K562 (cell line): ENCODE measurements around the gene KCTD17. TPM values are rescaled to one million over a fixed set of nuclear protein-coding genes. Genes with fewer than 3 reads are reported as not detected.
A peak's percentile ranks its signal among the peaks of the same experiment; 100 is the strongest.

Experiments used
- ATAC-seq: fragments of 200-7000 bp; cut with Tn5 transposase; 3 replicates; pipeline ENCODE4 v1.9.1; 2020; ENCODE audit warnings: moderate library complexity
- BruUV-seq: library from RNA; stranded (reverse); fragments of 400-500 nt; replicated peaks from 2 replicates; lab custom pipeline; 2021; lab: Mats Ljungman, UMichigan
- CTCF ChIA-PET: fragments of 300-600 bp; formaldehyde crosslinking; extraction: SDS; loops from one replicate; lab custom pipeline; 2021; ENCODE audit warnings: low intra/inter-chr PET ratio; lab: Yijun Ruan, JAX
- POLR2A ChIA-PET: fragments of 300-600, 350-650 bp; sonication (Branson Sonifier 250); formaldehyde crosslinking; extraction: SDS; loops from one replicate; lab custom pipeline; 2021; ENCODE audit warnings: antibody characterized with exemption, inconsistent platforms; lab: Yijun Ruan, JAX
- DNase-seq, 4 experiments: peaks; one replicate each; pipeline versions ENCODE4 v3.0.0 to v3.0.0-alpha.2; 2011 to 2018; ENCODE audit warnings: low spot score in 3 of 4, mixed read lengths in 3 of 4; ENCODE audit errors: extremely low read depth in 1 of 4
- FAIRE-seq: peaks from 2 replicates; lab custom pipeline; 2011; peaks lifted over from hg19 to GRCh38; lab: Jason Lieb, UNC
- H2AFZ ChIP-seq: 2 replicates; pipeline ENCODE4 v1.6.0; 2011; ENCODE audit warnings: low read depth, low read length, control low read depth, inconsistent platforms
- H3K27ac ChIP-seq: fragments of 200-600 bp; 3 replicates; pipeline ENCODE4 v1.8.0; 2011; ENCODE audit warnings: low read depth, mild to moderate bottlenecking, control low read depth, inconsistent platforms, low read length, moderate library complexity, mixed read lengths; ENCODE audit errors: extremely low read depth
- H3K27me3 ChIP-seq, 2 experiments: fragments of 300-600 bp in 1 of 2; 2 replicates in 1 of 2; 3 replicates in 1 of 2; pipeline versions ENCODE4 v1.6.0 to v1.8.0; 2011; ENCODE audit warnings: inconsistent platforms in 2 of 2, low read length in 2 of 2, mild to moderate bottlenecking in 1 of 2, mixed read lengths in 1 of 2, moderate library complexity in 1 of 2; ENCODE audit not compliant: control insufficient read depth in 2 of 2, insufficient read depth in 2 of 2
- H3K36me3 ChIP-seq: fragments of 300-600 bp; 3 replicates; pipeline ENCODE4 v1.8.0; 2011; ENCODE audit warnings: mild to moderate bottlenecking, low read length, inconsistent platforms; ENCODE audit not compliant: control insufficient read depth, insufficient read depth
- H3K4me1 ChIP-seq, 2 experiments: fragments of 200-600 bp in 1 of 2; replicated peaks in 1 of 2; 2 replicates in 1 of 2; 3 replicates in 1 of 2; pipeline versions ENCODE4 v1.5.1 to v1.8.0; 2011; ENCODE audit warnings: inconsistent platforms in 2 of 2, low read length in 2 of 2, mild to moderate bottlenecking in 1 of 2, mixed read lengths in 1 of 2, moderate library complexity in 1 of 2; ENCODE audit not compliant: control insufficient read depth in 2 of 2, insufficient read depth in 2 of 2
- H3K4me2 ChIP-seq: 2 replicates; pipeline ENCODE4 v1.6.1; 2011; ENCODE audit warnings: low read length, control low read depth, inconsistent platforms, mixed read lengths; ENCODE audit not compliant: insufficient read depth
- H3K4me3 ChIP-seq: fragments of 200-600 bp; sonication (generic), shearing (Covaris generic); 2 replicates; pipeline ENCODE4 v1.5.1; 2016; ENCODE audit warnings: control low read depth, inconsistent platforms
- H3K79me2 ChIP-seq: fragments of 200-600 bp; 3 replicates; pipeline ENCODE4 v1.8.0; 2011; ENCODE audit warnings: low read length, inconsistent platforms; ENCODE audit not compliant: control insufficient read depth, insufficient read depth
- H3K9ac ChIP-seq, 2 experiments: 2 replicates each; pipeline versions ENCODE4 v1.6.0 to v1.6.1; 2011; ENCODE audit warnings: low read depth in 2 of 2, low read length in 2 of 2, control low read depth in 1 of 2, inconsistent platforms in 1 of 2, mild to moderate bottlenecking in 1 of 2, mixed read lengths in 1 of 2; ENCODE audit not compliant: insufficient read depth in 1 of 2
- H3K9me1 ChIP-seq: one replicate; pipeline ENCODE4 v1.6.0; 2011; ENCODE audit warnings: inconsistent platforms, mild to moderate bottlenecking, low read length, moderate library complexity; ENCODE audit not compliant: control insufficient read depth, insufficient read depth
- H3K9me3 ChIP-seq: replicated peaks from 2 replicates; pipeline ENCODE4 v1.5.1; 2011; ENCODE audit warnings: low read depth, low read length, inconsistent platforms; ENCODE audit not compliant: control insufficient read depth, insufficient read depth
- H4K20me1 ChIP-seq: replicated peaks from 2 replicates; pipeline ENCODE4 v1.6.1; 2011; ENCODE audit warnings: low read length, inconsistent platforms, mixed read lengths; ENCODE audit not compliant: control insufficient read depth, insufficient read depth
- DMBX1 ChIP-seq: fragments of 250-450 bp; sonication (Bioruptor Pico); IDR thresholded peaks from 2 replicates; pipeline ENCODE4 v1.8.0; 2022; ENCODE audit warnings: inconsistent platforms, mild to moderate bottlenecking, moderate library complexity, borderline replicate concordance
- MAZ ChIP-seq, 2 experiments: fragments of 450-650 bp in 1 of 2; sonication (generic) in 1 of 2; formaldehyde crosslinking; IDR thresholded peaks in 1 of 2; conservative IDR thresholded peaks in 1 of 2; 2 replicates each; pipeline versions ENCODE4 v1.4.0 to v1.5.0; 2020; ENCODE audit warnings: mild to moderate bottlenecking in 1 of 2, missing genetic modification reagents in 1 of 2
- PRPF4 ChIP-seq: fragments of 200-400 bp; formaldehyde crosslinking; IDR thresholded peaks from one replicate; pipeline ENCODE4 v1.6.1; 2017; ENCODE audit warnings: low read length, low read depth, mild to moderate bottlenecking; ENCODE audit not compliant: insufficient read depth, poor library complexity, severe bottlenecking
- RBM25 ChIP-seq: fragments of 200-400 bp; formaldehyde crosslinking; IDR thresholded peaks from 2 replicates; pipeline ENCODE4 v1.6.1; 2018; ENCODE audit warnings: low read length, low read depth, moderate library complexity; ENCODE audit not compliant: severe bottlenecking
- TOE1 ChIP-seq, 2 experiments: fragments of 450-650 bp in 1 of 2; sonication (generic) in 1 of 2; formaldehyde crosslinking in 1 of 2; IDR thresholded peaks; 2 replicates each; pipeline versions ENCODE4 v1.7.1 to v1.8.0; 2016 to 2022; ENCODE audit warnings: borderline replicate concordance in 2 of 2, mild to moderate bottlenecking in 2 of 2, antibody characterized with exemption in 1 of 2, inconsistent platforms in 1 of 2, low read depth in 1 of 2, missing genetic modification reagents in 1 of 2, moderate library complexity in 1 of 2
- ZNF121 ChIP-seq: sonication (generic); formaldehyde crosslinking; conservative IDR thresholded peaks from 2 replicates; pipeline ENCODE4 v1.8.0; 2022; ENCODE audit warnings: missing genetic modification reagents
- WGBS: fragments of 100-300 bp; shearing (Covaris generic); methylation state at CpG from one replicate; pipeline ENCODE4 v1.1.6; 2016; ENCODE audit warnings: low coverage, mixed read lengths; ENCODE audit not compliant: insufficient coverage; ENCODE audit errors: missing lambda C conversion rate; 5-methylcytosine and 5-hydroxymethylcytosine counted together
- in situ Hi-C: fragments of 300-500 bp; cut with MboI; formaldehyde crosslinking; loops from 4 replicates; pipeline ENCODE4 v1.15.0; 2018; ENCODE audit warnings: inconsistent platforms, mixed read lengths
- intact Hi-C: fragments of 100-400 bp; cut with micrococcal nuclease; formaldehyde crosslinking; loops from 2 replicates; pipeline ENCODE4 v1.14.2; 2022
- polyA plus RNA-seq, 8 experiments: library from polyadenylated mRNA; depleted of rRNA in 4 of 8; stranded (reverse) in 5 of 8; unstranded in 3 of 8; fragments of >200 nt; fragmentation: Nextera tagmentation in 2 of 8; fragmentation: Illumina TruSeq in 1 of 8; extraction: Ambion mirVana in 2 of 8; extraction: Trizol in 1 of 8; gene quantifications; 2 replicates each; pipeline versions ENCODE4 v1.2.1 to v1.2.3, GENCODE V29; 2011 to 2014; ENCODE audit warnings: inconsistent platforms in 1 of 8, missing spikeins in 1 of 8
- total RNA-seq, 7 experiments: library from RNA; depleted of rRNA in 6 of 7; stranded (reverse); fragments of >200 nt in 6 of 7; fragmentation: Illumina TruSeq in 2 of 7; extraction: Trizol in 2 of 7; gene quantifications; 2 replicates each; pipeline versions ENCODE4 v1.2.1 to v1.2.3, GENCODE V29; 2011 to 2021; ENCODE audit warnings: low replicate concordance in 1 of 7
- TF ChIP-seq, protein P1 (sequence below): fragments of 450-650 bp; IDR thresholded peaks from 2 replicates; pipeline ENCODE4 v1.6.1; 2016; ENCODE audit warnings: mild to moderate bottlenecking, moderate library complexity

KCTD17 gene
- total and polyA plus RNA-seq, 9 of the 15 experiments (the other 6 are each of a cell fraction or from before 2014, with no cell fraction given), result 0.22 to 0.90 (median 0.49) TPM; not detected in 2

DNA sequence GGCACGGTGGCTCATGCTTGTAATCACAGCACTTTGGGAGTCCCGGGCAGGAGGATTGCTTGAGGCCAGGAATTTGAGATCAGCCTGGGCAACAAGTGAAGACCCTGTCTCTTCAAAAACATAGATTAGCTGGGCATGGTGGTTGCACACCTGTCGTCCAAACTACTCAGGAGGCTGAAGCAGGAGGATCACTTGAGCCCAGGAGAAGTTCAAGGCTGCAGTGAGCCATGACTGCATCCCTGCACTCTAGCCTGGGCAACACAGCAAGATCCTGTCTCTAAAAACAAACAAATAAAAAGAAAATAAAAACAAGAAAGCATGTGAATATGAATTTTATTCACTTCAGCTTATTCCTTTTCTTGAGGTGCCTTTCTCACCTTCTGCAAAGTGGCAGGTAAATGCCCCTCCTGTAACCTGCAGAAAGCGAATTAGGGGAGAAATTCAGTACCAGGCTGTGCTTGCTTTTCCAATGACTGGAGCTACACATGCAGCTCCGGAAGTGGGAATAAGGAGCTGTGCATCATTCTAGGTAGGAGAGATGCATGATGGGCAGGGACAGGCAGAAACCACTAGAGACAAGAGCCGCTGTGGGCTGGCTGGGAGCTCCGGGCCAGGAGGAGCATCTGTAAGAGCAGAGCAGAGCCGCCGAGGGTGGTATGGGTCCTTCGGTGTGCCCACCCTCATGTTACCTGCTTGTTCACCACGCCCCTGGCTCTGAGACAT lies 14.7 kb upstream of the KCTD17 start (continued):
- no peak for TF ChIP-seq TOE1 (IDR thresholded peaks at IDR 0.05; ENCODE audit: borderline replicate concordance)
- TF ChIP-seq TOE1 (CRISPR knock-in tag; IDR thresholded peaks at IDR 0.05; ENCODE audit: borderline replicate concordance, low read depth), result no peak
- TF ChIP-seq ZNF121 (CRISPR knock-in tag), result peak; percentile 67; the same call in 1 of the 2 replicates

DNA sequence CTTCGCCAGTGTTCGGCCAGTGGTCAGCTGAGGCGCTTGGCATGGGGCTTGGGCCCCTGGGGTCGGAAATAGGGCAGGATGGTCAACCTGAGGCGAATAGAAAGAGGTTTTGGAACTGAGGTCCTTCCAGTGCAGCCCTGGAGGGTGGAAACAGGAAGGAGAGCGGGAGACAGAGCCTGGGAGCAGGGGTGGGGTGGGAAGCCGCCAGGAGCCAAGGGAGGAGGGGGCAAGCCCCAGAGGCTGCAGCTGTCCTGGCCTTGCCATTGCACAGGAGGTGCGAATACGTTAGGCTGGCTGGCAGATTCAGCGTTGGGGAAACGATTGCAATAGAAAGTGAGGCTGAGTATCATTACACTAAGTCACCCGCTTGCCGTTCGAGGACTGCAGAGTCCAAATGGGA lies 13.9 kb upstream of the KCTD17 start:
- intact Hi-C loops, result no loop called here
- in situ Hi-C loops, result no loop called here
- no peaks in the 10 kb centered on the region for H3K36me3 ChIP-seq
- no TSS peak for BruUV-seq
- FAIRE-seq (no peak), DNase-seq (no peak), ATAC-seq (no peak)
- no peak overlapping the region for H3K4me2 ChIP-seq
- H3K79me2 ChIP-seq, result no peaks in the 10 kb centered on the region
- peaks cover 0 to 6% of the 10 kb centered on the region in 2 experiments; a peak in 2 of 5 replicates for H3K4me1 ChIP-seq
- WGBS, result 5% methylated on average over 13 of the region's 14 CpGs
- no peak overlapping the region for H3K4me3 ChIP-seq
- H3K9me1 ChIP-seq, result no peaks in the 10 kb centered on the region
- H4K20me1 ChIP-seq, result no peaks in the 10 kb centered on the region
- CTCF ChIA-PET, result no interaction called here
- no peak overlapping the region for H3K27ac ChIP-seq
- H3K27me3 ChIP-seq, result peaks cover 4 to 9% of the 10 kb centered on the region in 2 experiments; a peak in 2 of 5 replicates
- no peak overlapping the region for H2AFZ ChIP-seq
- H3K9ac ChIP-seq, result peak overlapping the region in 1 of 2 experiments; percentile 26; a peak in 1 of 4 replicates
- POLR2A ChIA-PET, result no interaction called here
- H3K9me3 ChIP-seq, result no peaks in the 10 kb centered on the region
- TF ChIP-seq, protein P1, sequence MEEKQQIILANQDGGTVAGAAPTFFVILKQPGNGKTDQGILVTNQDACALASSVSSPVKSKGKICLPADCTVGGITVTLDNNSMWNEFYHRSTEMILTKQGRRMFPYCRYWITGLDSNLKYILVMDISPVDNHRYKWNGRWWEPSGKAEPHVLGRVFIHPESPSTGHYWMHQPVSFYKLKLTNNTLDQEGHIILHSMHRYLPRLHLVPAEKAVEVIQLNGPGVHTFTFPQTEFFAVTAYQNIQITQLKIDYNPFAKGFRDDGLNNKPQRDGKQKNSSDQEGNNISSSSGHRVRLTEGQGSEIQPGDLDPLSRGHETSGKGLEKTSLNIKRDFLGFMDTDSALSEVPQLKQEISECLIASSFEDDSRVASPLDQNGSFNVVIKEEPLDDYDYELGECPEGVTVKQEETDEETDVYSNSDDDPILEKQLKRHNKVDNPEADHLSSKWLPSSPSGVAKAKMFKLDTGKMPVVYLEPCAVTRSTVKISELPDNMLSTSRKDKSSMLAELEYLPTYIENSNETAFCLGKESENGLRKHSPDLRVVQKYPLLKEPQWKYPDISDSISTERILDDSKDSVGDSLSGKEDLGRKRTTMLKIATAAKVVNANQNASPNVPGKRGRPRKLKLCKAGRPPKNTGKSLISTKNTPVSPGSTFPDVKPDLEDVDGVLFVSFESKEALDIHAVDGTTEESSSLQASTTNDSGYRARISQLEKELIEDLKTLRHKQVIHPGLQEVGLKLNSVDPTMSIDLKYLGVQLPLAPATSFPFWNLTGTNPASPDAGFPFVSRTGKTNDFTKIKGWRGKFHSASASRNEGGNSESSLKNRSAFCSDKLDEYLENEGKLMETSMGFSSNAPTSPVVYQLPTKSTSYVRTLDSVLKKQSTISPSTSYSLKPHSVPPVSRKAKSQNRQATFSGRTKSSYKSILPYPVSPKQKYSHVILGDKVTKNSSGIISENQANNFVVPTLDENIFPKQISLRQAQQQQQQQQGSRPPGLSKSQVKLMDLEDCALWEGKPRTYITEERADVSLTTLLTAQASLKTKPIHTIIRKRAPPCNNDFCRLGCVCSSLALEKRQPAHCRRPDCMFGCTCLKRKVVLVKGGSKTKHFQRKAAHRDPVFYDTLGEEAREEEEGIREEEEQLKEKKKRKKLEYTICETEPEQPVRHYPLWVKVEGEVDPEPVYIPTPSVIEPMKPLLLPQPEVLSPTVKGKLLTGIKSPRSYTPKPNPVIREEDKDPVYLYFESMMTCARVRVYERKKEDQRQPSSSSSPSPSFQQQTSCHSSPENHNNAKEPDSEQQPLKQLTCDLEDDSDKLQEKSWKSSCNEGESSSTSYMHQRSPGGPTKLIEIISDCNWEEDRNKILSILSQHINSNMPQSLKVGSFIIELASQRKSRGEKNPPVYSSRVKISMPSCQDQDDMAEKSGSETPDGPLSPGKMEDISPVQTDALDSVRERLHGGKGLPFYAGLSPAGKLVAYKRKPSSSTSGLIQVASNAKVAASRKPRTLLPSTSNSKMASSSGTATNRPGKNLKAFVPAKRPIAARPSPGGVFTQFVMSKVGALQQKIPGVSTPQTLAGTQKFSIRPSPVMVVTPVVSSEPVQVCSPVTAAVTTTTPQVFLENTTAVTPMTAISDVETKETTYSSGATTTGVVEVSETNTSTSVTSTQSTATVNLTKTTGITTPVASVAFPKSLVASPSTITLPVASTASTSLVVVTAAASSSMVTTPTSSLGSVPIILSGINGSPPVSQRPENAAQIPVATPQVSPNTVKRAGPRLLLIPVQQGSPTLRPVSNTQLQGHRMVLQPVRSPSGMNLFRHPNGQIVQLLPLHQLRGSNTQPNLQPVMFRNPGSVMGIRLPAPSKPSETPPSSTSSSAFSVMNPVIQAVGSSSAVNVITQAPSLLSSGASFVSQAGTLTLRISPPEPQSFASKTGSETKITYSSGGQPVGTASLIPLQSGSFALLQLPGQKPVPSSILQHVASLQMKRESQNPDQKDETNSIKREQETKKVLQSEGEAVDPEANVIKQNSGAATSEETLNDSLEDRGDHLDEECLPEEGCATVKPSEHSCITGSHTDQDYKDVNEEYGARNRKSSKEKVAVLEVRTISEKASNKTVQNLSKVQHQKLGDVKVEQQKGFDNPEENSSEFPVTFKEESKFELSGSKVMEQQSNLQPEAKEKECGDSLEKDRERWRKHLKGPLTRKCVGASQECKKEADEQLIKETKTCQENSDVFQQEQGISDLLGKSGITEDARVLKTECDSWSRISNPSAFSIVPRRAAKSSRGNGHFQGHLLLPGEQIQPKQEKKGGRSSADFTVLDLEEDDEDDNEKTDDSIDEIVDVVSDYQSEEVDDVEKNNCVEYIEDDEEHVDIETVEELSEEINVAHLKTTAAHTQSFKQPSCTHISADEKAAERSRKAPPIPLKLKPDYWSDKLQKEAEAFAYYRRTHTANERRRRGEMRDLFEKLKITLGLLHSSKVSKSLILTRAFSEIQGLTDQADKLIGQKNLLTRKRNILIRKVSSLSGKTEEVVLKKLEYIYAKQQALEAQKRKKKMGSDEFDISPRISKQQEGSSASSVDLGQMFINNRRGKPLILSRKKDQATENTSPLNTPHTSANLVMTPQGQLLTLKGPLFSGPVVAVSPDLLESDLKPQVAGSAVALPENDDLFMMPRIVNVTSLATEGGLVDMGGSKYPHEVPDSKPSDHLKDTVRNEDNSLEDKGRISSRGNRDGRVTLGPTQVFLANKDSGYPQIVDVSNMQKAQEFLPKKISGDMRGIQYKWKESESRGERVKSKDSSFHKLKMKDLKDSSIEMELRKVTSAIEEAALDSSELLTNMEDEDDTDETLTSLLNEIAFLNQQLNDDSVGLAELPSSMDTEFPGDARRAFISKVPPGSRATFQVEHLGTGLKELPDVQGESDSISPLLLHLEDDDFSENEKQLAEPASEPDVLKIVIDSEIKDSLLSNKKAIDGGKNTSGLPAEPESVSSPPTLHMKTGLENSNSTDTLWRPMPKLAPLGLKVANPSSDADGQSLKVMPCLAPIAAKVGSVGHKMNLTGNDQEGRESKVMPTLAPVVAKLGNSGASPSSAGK, result no peak
- no peak for TF ChIP-seq RBM25
- TF ChIP-seq PRPF4, result no peak
- TF ChIP-seq DMBX1 (CRISPR knock-in tag), result no peak
- no peak for TF ChIP-seq MAZ (CRISPR knock-in tag; conservative IDR thresholded peaks at IDR 0.05 in 1 of 2, IDR thresholded peaks at IDR 0.05 in 1 of 2)
